PC-3 (cell line): Measurements from ENCODE around the gene NMNAT2. TPM values are rescaled to one million over a fixed set of nuclear protein-coding genes. Genes with fewer than 3 reads are reported as not detected.

Source experiments
- ATAC-seq: fragments of 200-7000 bp; cut with Tn5 transposase; 2 replicates; pipeline ENCODE4 v1.9.1; 2020; ENCODE audit warnings: mild to moderate bottlenecking, moderate library complexity
- BruUV-seq: library from RNA; stranded (reverse); fragments of 400-500 nt; replicated peaks from 2 replicates; lab custom pipeline; 2021; lab: Mats Ljungman, UMichigan
- CTCF ChIA-PET: fragments of 300-600 bp; sonication (Branson Sonifier 250); formaldehyde crosslinking; loops from one replicate; lab custom pipeline; 2022; ENCODE audit warnings: antibody characterized with exemption; lab: Charles Lee
- POLR2A ChIA-PET: fragments of 300-600 bp; sonication (Branson Sonifier 250); formaldehyde crosslinking; loops from one replicate; lab custom pipeline; 2022; ENCODE audit warnings: antibody characterized with exemption; ENCODE audit not compliant: unreplicated experiment; lab: Charles Lee
- DNase-seq: peaks from one replicate; pipeline ENCODE4 v3.0.0-alpha.2; 2015
- H2AFZ ChIP-seq: fragments of 300-600 bp; sonication (generic); 2 replicates; pipeline ENCODE4 v1.6.0; 2016; ENCODE audit warnings: antibody characterized with exemption, low read length
- H3F3A ChIP-seq: fragments of 300-600 bp; sonication (generic); one replicate; pipeline ENCODE4 v1.6.0; 2017; ENCODE audit warnings: antibody characterized with exemption, low read length, control low read depth, mild to moderate bottlenecking; ENCODE audit not compliant: unreplicated experiment
- H3K27ac ChIP-seq: fragments of 300-600 bp; sonication (generic); 2 replicates; pipeline ENCODE4 v1.5.1; 2016; ENCODE audit warnings: mild to moderate bottlenecking, low read length
- H3K27me3 ChIP-seq: fragments of 300-600 bp; sonication (generic); 2 replicates; pipeline ENCODE4 v1.6.1; 2016; ENCODE audit warnings: low read length, mixed read lengths
- H3K36me3 ChIP-seq: fragments of 300-600 bp; sonication (generic); 2 replicates; pipeline ENCODE4 v1.6.1; 2016; ENCODE audit warnings: low read depth, mixed run types, low read length, mixed read lengths
- H3K4me1 ChIP-seq: fragments of 300-600 bp; sonication (generic); 2 replicates; pipeline ENCODE4 v1.5.1; 2016; ENCODE audit warnings: low read length; ENCODE audit not compliant: insufficient read depth
- H3K4me2 ChIP-seq: fragments of 300-600 bp; sonication (generic); 2 replicates; pipeline ENCODE4 v1.6.0; 2016; ENCODE audit warnings: low read length
- H3K4me3 ChIP-seq: fragments of 300-600 bp; sonication (generic); 2 replicates; pipeline ENCODE4 v1.5.1; 2016; ENCODE audit warnings: mild to moderate bottlenecking, low read length, mixed read lengths
- H3K79me2 ChIP-seq: fragments of 300-600 bp; sonication (generic); 2 replicates; pipeline ENCODE4 v1.6.1; 2017; ENCODE audit warnings: low read length, mixed read lengths
- H3K9ac ChIP-seq: fragments of 300-600 bp; sonication (generic); 2 replicates; pipeline ENCODE4 v1.6.0; 2016; ENCODE audit warnings: mild to moderate bottlenecking, low read length
- H3K9me2 ChIP-seq: fragments of 300-600 bp; sonication (generic); replicated peaks from 2 replicates; pipeline ENCODE4 v1.6.1; 2016; ENCODE audit warnings: mixed run types, low read length, mixed read lengths
- H3K9me3 ChIP-seq: fragments of 300-600 bp; sonication (generic); 2 replicates; pipeline ENCODE4 v1.6.1; 2016; ENCODE audit warnings: low read length, mixed read lengths
- H4K20me1 ChIP-seq: fragments of 300-600 bp; sonication (generic); 2 replicates; pipeline ENCODE4 v1.6.1; 2016; ENCODE audit warnings: low read length, mixed read lengths
- CTCF ChIP-seq: fragments of 300-600 bp; sonication (generic); conservative IDR thresholded peaks from 2 replicates; pipeline ENCODE4 v1.5.1; 2017; ENCODE audit warnings: antibody characterized with exemption, low read depth, mild to moderate bottlenecking, low read length
- EZH2 ChIP-seq: fragments of 300-600 bp; sonication (generic); IDR thresholded peaks from one replicate; pipeline ENCODE4 v1.6.1; 2017; ENCODE audit warnings: antibody characterized with exemption, mild to moderate bottlenecking, low read length; ENCODE audit not compliant: unreplicated experiment
- EZH2phosphoT487 ChIP-seq: fragments of 300-600 bp; sonication (generic); IDR thresholded peaks from 2 replicates; pipeline ENCODE4 v1.6.1; 2018; ENCODE audit warnings: mild to moderate bottlenecking, antibody characterized with exemption, low read length, borderline replicate concordance
- intact Hi-C: fragments of 100-400 bp; cut with micrococcal nuclease; formaldehyde crosslinking; loops from 2 replicates; pipeline ENCODE4 v1.9.0; 2023
- total RNA-seq: library from RNA; depleted of rRNA; stranded (reverse); fragments of >200 nt; gene quantifications from 2 replicates; pipeline ENCODE4 v1.2.3, GENCODE V29; 2014

Gene NMNAT2
- total RNA-seq, 1 experiment from 2014 or later = 6.0 TPM

- TF ChIP-seq EZH2 = no peak
- TF ChIP-seq CTCF = no peak
- TF ChIP-seq EZH2phosphoT487 = no peak
- H3F3A ChIP-seq = no peaks in the 10 kb centered on the region
- ChIA-PET POLR2A (interaction anchor here (0.6 kb wide), 1 partner anchor 203 kb away, joined by 7 read pairs; no protein-coding TSS in a partner anchor), CTCF (no interaction called here)
- H3K9me3 ChIP-seq = no peaks in the 10 kb centered on the region
- no peak for ATAC-seq
- intact Hi-C loops = loop anchor here (1.0 to 2.0 kb wide), 4 partner anchors 37 to 342 kb away; no protein-coding TSS in a partner anchor
- DNase-seq = peak; percentile 52
- no peak overlapping the region for H3K4me2 ChIP-seq
- H2AFZ ChIP-seq = no peak overlapping the region
- no peaks in the 10 kb centered on the region for H4K20me1 ChIP-seq
- no TSS peak for BruUV-seq
- no peaks in the 10 kb centered on the region for H3K9me2 ChIP-seq
- H3K79me2 ChIP-seq = no peaks in the 10 kb centered on the region
- no peaks in the 10 kb centered on the region for H3K27me3 ChIP-seq
- H3K4me3 ChIP-seq = no peak overlapping the region
- no peak overlapping the region for H3K9ac ChIP-seq
- H3K4me1 ChIP-seq = peaks cover 34% of the 10 kb centered on the region
- H3K27ac ChIP-seq = no peak overlapping the region
- no peaks in the 10 kb centered on the region for H3K36me3 ChIP-seq
Observed at GRCh38 chr1:183281039-183281438, 137.1 kb downstream of the NMNAT2 start.

- Histone ChIP-seq H3K79me2 (no peaks in the 10 kb centered on the region), H3K9me2 (no peaks in the 10 kb centered on the region), H3K36me3 (no peaks in the 10 kb centered on the region), H2AFZ (no peak overlapping the region), H3K27ac (peak overlapping the region; percentile 91), H3K4me3 (no peak overlapping the region), H3F3A (no peaks in the 10 kb centered on the region), H3K4me2 (0 out of 2 replicates have a peak overlapping the region, but pooled peaks have one; percentile 18), H4K20me1 (no peaks in the 10 kb centered on the region), H3K4me1 (peaks cover 34% of the 10 kb centered on the region), H3K27me3 (no peaks in the 10 kb centered on the region), H3K9me3 (no peaks in the 10 kb centered on the region), H3K9ac (peak overlapping the region; percentile 52)
- intact Hi-C loops = loop anchor here (2.0 kb wide), 1 partner anchor 263 kb away; no protein-coding TSS in a partner anchor
- no peak for TF ChIP-seq EZH2phosphoT487
- no peak for TF ChIP-seq CTCF
- TF ChIP-seq EZH2 = no peak
- ChIA-PET CTCF (interaction anchor here (1.0 kb wide), 1 partner anchor 317 kb away, joined by 6 read pairs; no protein-coding TSS in a partner anchor), POLR2A (no interaction called here)
- BruUV-seq = no TSS peak
- peak; percentile 67 for DNase-seq
- ATAC-seq = no peak
Observed at GRCh38 chr1:183279835-183280234, 138.3 kb downstream of the NMNAT2 start.
